Measurements from ENCODE around the gene HLA-DPA1.
"Not testable (repeated sequence)": the region's sequence is repeated elsewhere in the genome, so short reads cannot be mapped to it uniquely, and the experiment has no call there.

Gene HLA-DPA1

DNA sequence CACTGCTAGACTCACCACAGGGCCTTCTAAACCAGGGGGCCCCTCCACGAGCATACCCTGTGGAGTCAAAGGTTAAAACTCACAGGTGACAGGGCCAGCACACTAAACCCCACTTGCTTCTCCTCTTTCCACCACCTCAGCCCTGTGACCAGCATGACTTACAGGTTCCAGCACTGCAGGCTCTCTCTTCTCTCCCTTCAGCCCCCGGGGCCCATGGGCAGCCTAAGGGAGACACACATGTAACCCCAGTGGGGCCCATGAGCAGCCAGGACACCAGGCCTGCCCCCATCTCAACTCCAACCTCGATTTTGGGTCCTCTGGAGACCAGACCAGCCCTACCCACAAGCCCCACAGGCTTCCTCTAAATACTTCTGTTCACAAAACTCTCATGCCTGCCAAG lies 30.3 kb upstream of the HLA-DPA1 start:
- H3K36me3 ChIP-seq, result no peaks in the 10 kb centered on the region
- TF ChIP-seq CTCF (IDR thresholded peaks at IDR 0.05), result no peak
- no peak overlapping the region for H3K27ac ChIP-seq
- H3K9me3 ChIP-seq, result peaks cover 14% of the 10 kb centered on the region
- H3K27me3 ChIP-seq, result peaks cover 7% of the 10 kb centered on the region
- no peak overlapping the region for H3K4me3 ChIP-seq (ENCODE audit: low read depth in 1 of 2, low read length in 1 of 2)
- no peaks in the 10 kb centered on the region for H3K4me1 ChIP-seq (ENCODE audit: control insufficient read depth in 1 of 2, insufficient read depth in 1 of 2, low read depth in 1 of 2, low read length in 1 of 2)

DNA sequence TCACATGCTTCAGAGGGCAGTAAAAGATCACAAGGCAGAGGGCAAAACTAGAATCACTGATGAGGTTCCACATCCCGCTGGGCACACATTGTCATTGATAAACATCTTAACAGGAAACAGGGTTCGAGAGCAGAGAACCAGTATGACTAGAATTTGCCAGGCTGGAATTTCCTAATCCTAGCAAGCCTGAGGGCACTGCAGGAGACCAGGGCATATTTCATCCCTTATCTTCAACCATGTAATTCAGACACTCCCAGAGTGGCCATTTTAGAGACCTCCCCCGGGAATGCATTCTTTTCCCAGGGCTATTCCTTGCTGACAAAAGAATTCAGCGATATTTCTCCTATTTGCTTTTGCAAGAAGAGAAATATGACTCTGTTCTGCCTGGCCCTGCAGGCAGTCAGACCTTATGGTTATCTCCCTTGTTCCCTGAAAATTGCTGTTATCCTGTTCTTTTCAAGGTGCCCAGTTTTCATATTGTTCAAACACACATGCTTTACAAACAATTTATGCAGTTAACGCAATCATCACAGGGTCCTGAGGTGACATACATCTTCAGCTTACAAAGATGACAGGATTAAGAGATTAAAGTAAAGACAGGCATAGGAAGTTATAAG lies 27.8 kb upstream of the HLA-DPA1 start:
- not testable (repeated sequence) for H3K27ac ChIP-seq

GRCh38 chr6:33095681-33096080 lies 22.2 kb upstream of the HLA-DPA1 start:
- H3K4me1 ChIP-seq (ENCODE audit: control insufficient read depth in 1 of 2, insufficient read depth in 1 of 2, low read depth in 1 of 2, low read length in 1 of 2), result no peaks in the 10 kb centered on the region
- TF ChIP-seq CTCF (IDR thresholded peaks at IDR 0.05), result no peak
- H3K27me3 ChIP-seq, result no peaks in the 10 kb centered on the region
- H3K4me3 ChIP-seq (ENCODE audit: low read depth in 1 of 2, low read length in 1 of 2), result no peak overlapping the region
- no peaks in the 10 kb centered on the region for H3K36me3 ChIP-seq
- H3K27ac ChIP-seq, result no peak overlapping the region
- peaks cover 6% of the 10 kb centered on the region for H3K9me3 ChIP-seq

More for the DNA sequence above, 27.8 kb upstream of the HLA-DPA1 start:
- H3K27me3 ChIP-seq; H3K4me3 ChIP-seq (ENCODE audit: low read depth in 1 of 2, low read length in 1 of 2); H3K36me3 ChIP-seq; H3K4me1 ChIP-seq (ENCODE audit: control insufficient read depth in 1 of 2, insufficient read depth in 1 of 2, low read depth in 1 of 2, low read length in 1 of 2): not testable (repeated sequence)
- peaks cover 14% of the 10 kb centered on the region for H3K9me3 ChIP-seq

DNA sequence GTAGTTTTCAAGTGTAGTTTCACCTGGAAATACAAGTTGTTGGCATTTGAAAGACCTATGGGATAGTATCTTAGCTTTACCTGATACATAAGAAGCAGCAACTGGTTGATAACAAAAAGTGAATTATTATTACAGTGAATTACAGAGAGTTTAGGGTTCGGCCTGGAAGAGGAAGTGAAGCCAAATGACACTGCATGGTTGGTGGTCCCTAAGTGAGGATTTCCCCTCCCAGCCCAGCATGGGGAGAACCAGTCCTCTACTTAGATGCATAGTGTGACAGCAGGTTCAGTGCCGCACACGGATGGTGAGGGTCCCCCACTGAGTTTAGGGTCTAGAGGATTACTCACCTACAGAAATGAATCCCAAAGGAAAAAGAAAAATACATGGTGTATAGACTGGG lies 20.4 kb upstream of the HLA-DPA1 start:
- H3K4me1 ChIP-seq (ENCODE audit: control insufficient read depth in 1 of 2, insufficient read depth in 1 of 2, low read depth in 1 of 2, low read length in 1 of 2), result no peaks in the 10 kb centered on the region
- no peaks in the 10 kb centered on the region for H3K36me3 ChIP-seq
- no peak overlapping the region for H3K27ac ChIP-seq
- TF ChIP-seq CTCF (IDR thresholded peaks at IDR 0.05), result no peak
- no peak overlapping the region for H3K4me3 ChIP-seq (ENCODE audit: low read depth in 1 of 2, low read length in 1 of 2)
- no peaks in the 10 kb centered on the region for H3K9me3 ChIP-seq
- H3K27me3 ChIP-seq, result no peaks in the 10 kb centered on the region

DNA sequence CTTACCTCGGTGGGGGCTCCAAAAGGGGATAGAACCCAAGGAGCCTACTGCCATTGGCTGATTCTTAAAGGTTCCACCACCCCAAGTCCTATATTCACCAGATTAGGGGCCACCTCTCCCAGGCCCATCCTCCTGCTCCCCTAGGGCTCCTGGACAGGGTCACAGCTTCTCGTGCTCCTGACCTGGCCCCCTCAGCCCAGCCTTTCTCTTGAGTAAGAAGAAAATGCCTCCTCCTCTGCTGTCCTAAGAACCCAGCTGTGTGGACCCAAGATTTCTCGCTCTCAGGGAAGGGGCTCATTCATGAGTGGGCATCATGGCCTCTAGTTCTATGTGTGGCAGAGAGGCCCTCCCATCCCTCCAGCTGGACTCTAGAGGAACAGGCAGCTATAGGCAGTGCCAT lies 18.9 kb upstream of the HLA-DPA1 start:
- no peak overlapping the region for H3K27ac ChIP-seq
- no peak for TF ChIP-seq CTCF (IDR thresholded peaks at IDR 0.05)

GRCh38 chr6:33091957-33092356 lies 18.5 kb upstream of the HLA-DPA1 start:
- Histone ChIP-seq H3K36me3 (no peaks in the 10 kb centered on the region), H3K9me3 (no peaks in the 10 kb centered on the region), H3K4me3 (ENCODE audit: low read depth in 1 of 2, low read length in 1 of 2) (no peak overlapping the region), H3K4me1 (ENCODE audit: control insufficient read depth in 1 of 2, insufficient read depth in 1 of 2, low read depth in 1 of 2, low read length in 1 of 2) (no peaks in the 10 kb centered on the region), H3K27me3 (no peaks in the 10 kb centered on the region), H3K27ac (no peak overlapping the region)
- no peak for TF ChIP-seq CTCF (IDR thresholded peaks at IDR 0.05)

More for the DNA sequence above, 18.9 kb upstream of the HLA-DPA1 start:
- Histone ChIP-seq H3K9me3 (no peaks in the 10 kb centered on the region), H3K4me1 (ENCODE audit: control insufficient read depth in 1 of 2, insufficient read depth in 1 of 2, low read depth in 1 of 2, low read length in 1 of 2) (no peaks in the 10 kb centered on the region), H3K36me3 (no peaks in the 10 kb centered on the region), H3K4me3 (ENCODE audit: low read depth in 1 of 2, low read length in 1 of 2) (no peak overlapping the region), H3K27me3 (no peaks in the 10 kb centered on the region)

Data from neutrophil (primary cell).